22Rv1 (cell line): Measurements from ENCODE around the gene GAS7.

Source experiments
- CTCF ChIP-seq: fragments of 450-650 bp; IDR thresholded peaks from 2 replicates; pipeline ENCODE4 v1.5.1; 2017; ENCODE audit warnings: mild to moderate bottlenecking
- ZFX ChIP-seq: fragments of 450-650 bp; IDR thresholded peaks from 2 replicates; pipeline ENCODE4 v1.6.1; 2017; ENCODE audit warnings: antibody characterized with exemption, borderline replicate concordance

GRCh38 chr17:10215286-10215685, 16.9 kb upstream of the GAS7 start:
- TF ChIP-seq CTCF (no peak), ZFX (no peak)
